CD14-positive monocyte (primary cell): ENCODE data around the gene CCDC13. TPM values are rescaled to one million over a fixed set of nuclear protein-coding genes. Genes with fewer than 3 reads are reported as not detected.

Experiments
- DNase-seq, 3 donors: peaks; one replicate each; pipeline ENCODE4 v3.0.0-alpha.2; 2011 to 2022
- H2AFZ ChIP-seq: 2 replicates; pipeline ENCODE4 v1.6.0; 2012; ENCODE audit warnings: mild to moderate bottlenecking, low read depth, low read length, inconsistent platforms; ENCODE audit not compliant: insufficient read depth, poor library complexity, severe bottlenecking
- H3K27ac ChIP-seq, 2 donors: 1 replicate in 1 of 2; 2 replicates in 1 of 2; pipeline ENCODE4 v1.5.1; 2012 to 2013; ENCODE audit warnings: low read length in 2 of 2, control low read depth in 1 of 2, inconsistent platforms in 1 of 2, low read depth in 1 of 2, mild to moderate bottlenecking in 1 of 2
- H3K27me3 ChIP-seq, 2 donors: one replicate each; pipeline versions ENCODE4 v1.6.0 to v1.6.1; 2011 to 2013; ENCODE audit warnings: low read length in 2 of 2; ENCODE audit not compliant: control insufficient read depth in 2 of 2, insufficient read depth in 2 of 2
- H3K36me3 ChIP-seq, 2 donors: replicated peaks in 1 of 2; 1 replicate in 1 of 2; 2 replicates in 1 of 2; pipeline versions ENCODE4 v1.5.1 to v1.6.1; 2012 to 2013; ENCODE audit warnings: low read length in 2 of 2, control low read depth in 1 of 2, inconsistent platforms in 1 of 2, mild to moderate bottlenecking in 1 of 2; ENCODE audit not compliant: insufficient read depth in 2 of 2, control insufficient read depth in 1 of 2
- H3K4me1 ChIP-seq, 2 donors: 1 replicate in 1 of 2; 2 replicates in 1 of 2; pipeline versions ENCODE4 v1.5.1 to v1.6.1; 2012 to 2013; ENCODE audit warnings: low read length in 2 of 2, control low read depth in 1 of 2, inconsistent platforms in 1 of 2, mild to moderate bottlenecking in 1 of 2, moderate library complexity in 1 of 2; ENCODE audit not compliant: insufficient read depth in 2 of 2, control insufficient read depth in 1 of 2
- H3K4me2 ChIP-seq: replicated peaks from 2 replicates; pipeline ENCODE3; 2012; ENCODE audit warnings: low read length, moderate library complexity, mild to moderate bottlenecking; ENCODE audit not compliant: poor library complexity, severe bottlenecking; ENCODE audit errors: extremely low read depth
- H3K4me3 ChIP-seq, 3 experiments: fragments of 200-600 bp in 1 of 3; sonication (generic) in 1 of 3; replicated peaks in 1 of 3; 1 replicate in 2 of 3; 2 replicates in 1 of 3; pipeline ENCODE4 v1.5.1; 2011 to 2013; ENCODE audit warnings: low read length in 3 of 3, mild to moderate bottlenecking in 3 of 3, control low read depth in 2 of 3, low read depth in 2 of 3, inconsistent platforms in 1 of 3, moderate library complexity in 1 of 3
- H3K79me2 ChIP-seq: 2 replicates; pipeline ENCODE4 v1.6.0; 2012; ENCODE audit warnings: mild to moderate bottlenecking, control low read depth, inconsistent platforms, low read length, moderate library complexity; ENCODE audit not compliant: insufficient read depth
- H3K9ac ChIP-seq: 2 replicates; pipeline ENCODE4 v1.6.0; 2017; ENCODE audit warnings: low read length, mild to moderate bottlenecking; ENCODE audit not compliant: insufficient read depth, poor library complexity, severe bottlenecking
- H3K9me3 ChIP-seq, 2 donors: replicated peaks in 1 of 2; 1 replicate in 1 of 2; 2 replicates in 1 of 2; pipeline versions ENCODE4 v1.5.1 to v1.6.1; 2012 to 2013; ENCODE audit warnings: low read length in 2 of 2, control low read depth in 1 of 2; ENCODE audit not compliant: control insufficient read depth in 1 of 2, insufficient read depth in 1 of 2
- H4K20me1 ChIP-seq: 2 replicates; pipeline ENCODE4 v1.6.0; 2012; ENCODE audit warnings: mild to moderate bottlenecking, low read length, control low read depth, moderate library complexity; ENCODE audit not compliant: insufficient read depth
- H3K27ac Mint-ChIP-seq, 7 donors: one replicate each; pipeline ENCODE4 v1.8.0; 2020; ENCODE audit warnings: mild to moderate bottlenecking in 7 of 7, mixed read lengths in 7 of 7, moderate library complexity in 6 of 7, inconsistent platforms in 2 of 7
- H3K27me3 Mint-ChIP-seq, 3 donors: one replicate each; pipeline ENCODE4 v1.8.0; 2021 to 2022; ENCODE audit warnings: low read depth in 3 of 3, mild to moderate bottlenecking in 3 of 3, mixed read lengths in 3 of 3, moderate library complexity in 3 of 3, inconsistent platforms in 1 of 3
- H3K36me3 Mint-ChIP-seq, 2 donors: one replicate each; pipeline ENCODE4 v1.8.0; 2020; ENCODE audit warnings: mixed read lengths in 2 of 2, inconsistent platforms in 1 of 2, mild to moderate bottlenecking in 1 of 2
- H3K4me1 Mint-ChIP-seq: one replicate; pipeline ENCODE4 v1.8.0; 2020; ENCODE audit warnings: mild to moderate bottlenecking, mixed read lengths
- H3K4me3 Mint-ChIP-seq, 2 donors: one replicate each; pipeline ENCODE4 v1.8.0; 2020; ENCODE audit warnings: mild to moderate bottlenecking in 2 of 2, mixed read lengths in 2 of 2, moderate library complexity in 1 of 2
- H3K9me3 Mint-ChIP-seq, 7 donors: one replicate each; pipeline ENCODE4 v1.8.0; 2020 to 2022; ENCODE audit warnings: mixed read lengths in 7 of 7, mild to moderate bottlenecking in 6 of 7, moderate library complexity in 6 of 7, inconsistent platforms in 2 of 7
- CTCF ChIP-seq: fragments of 200-600 bp; IDR thresholded peaks from one replicate; pipeline ENCODE4 v1.8.0; 2022; ENCODE audit warnings: antibody characterized with exemption, mild to moderate bottlenecking
- WGBS: methylation state at CpG from one replicate; pipeline ENCODE4 v1.1.5; 2013; ENCODE audit warnings: missing lambda C conversion rate; ENCODE audit not compliant: insufficient coverage; 5-methylcytosine and 5-hydroxymethylcytosine counted together
- intact Hi-C, 2 donors: fragments of 100-400 bp; cut with micrococcal nuclease; formaldehyde crosslinking; loops; one replicate each; pipeline versions ENCODE4 v1.15.0 to v1.15.1; 2023
- polyA plus RNA-seq, 3 donors: library from polyadenylated mRNA; depleted of rRNA in 1 of 3; unstranded in 2 of 3; stranded (reverse) in 1 of 3; fragments of 300-500 nt in 2 of 3; fragments of >200 nt in 1 of 3; fragmentation: Illumina TruSeq in 2 of 3; gene quantifications; 1 replicate in 2 of 3; 2 replicates in 1 of 3; pipeline ENCODE4 v1.2.3, GENCODE V29; 2012 to 2021

CCDC13 gene
- polyA plus RNA-seq, 3 donors = 0.97 to 2.4 (median 1.8) TPM

- no peak for TF ChIP-seq CTCF
- WGBS = no CpG with 5 or more reads among the region's 2 CpGs
- no peaks in the 10 kb centered on the region for H3K36me3 Mint-ChIP-seq
Measured at GRCh38 chr3:42815826-42816225, 42.8 kb upstream of the CCDC13 start.

GRCh38 chr3:42814914-42815507 is 42.0 kb upstream of the CCDC13 start:
- H3K4me3 Mint-ChIP-seq = no peak overlapping the region
- H3K4me3 ChIP-seq = no peak overlapping the region
- H3K36me3 ChIP-seq = no peaks in the 10 kb centered on the region
- H3K9me3 ChIP-seq = no peaks in the 10 kb centered on the region
- no peak overlapping the region for H3K9ac ChIP-seq
- intact Hi-C loops = no loop called here
- TF ChIP-seq CTCF = no peak
- no peaks in the 10 kb centered on the region for H4K20me1 ChIP-seq
- no peak overlapping the region for H2AFZ ChIP-seq
- H3K36me3 Mint-ChIP-seq = no peaks in the 10 kb centered on the region
- no peak overlapping the region for H3K27ac Mint-ChIP-seq
- no peaks in the 10 kb centered on the region for H3K79me2 ChIP-seq
- WGBS = 100% methylated on average over 1 of the region's 2 CpGs
- H3K27me3 ChIP-seq = no peaks in the 10 kb centered on the region
- no peak overlapping the region for H3K4me2 ChIP-seq
- H3K9me3 Mint-ChIP-seq = no peaks in the 10 kb centered on the region
- peaks cover 0 to 7% (median 0%) of the 10 kb centered on the region in 3 donors for H3K27me3 Mint-ChIP-seq
- H3K4me1 ChIP-seq = peaks cover 7 to 10% of the 10 kb centered on the region in 2 donors
- peaks cover 10% of the 10 kb centered on the region for H3K4me1 Mint-ChIP-seq
- no peak for DNase-seq
- H3K27ac ChIP-seq = no peak overlapping the region

More at GRCh38 chr3:42815826-42816225, 42.8 kb upstream of the CCDC13 start:
- Histone ChIP-seq H3K36me3 (no peaks in the 10 kb centered on the region), H3K9me3 (no peaks in the 10 kb centered on the region), H4K20me1 (no peaks in the 10 kb centered on the region), H3K4me1 (peaks cover 7 to 10% of the 10 kb centered on the region in 2 donors), H3K79me2 (no peaks in the 10 kb centered on the region), H3K4me3 (no peak overlapping the region), H3K4me2 (no peak overlapping the region), H2AFZ (no peak overlapping the region), H3K27ac (no peak overlapping the region), H3K27me3 (no peaks in the 10 kb centered on the region), H3K9ac (no peak overlapping the region)
- Mint-ChIP-seq H3K27ac (no peak overlapping the region), H3K4me3 (no peak overlapping the region), H3K27me3 (peaks cover 0 to 7% (median 0%) of the 10 kb centered on the region in 3 donors), H3K9me3 (peaks cover 0 to under 1% (median 0%) of the 10 kb centered on the region in 7 donors), H3K4me1 (peaks cover 10% of the 10 kb centered on the region)
- DNase-seq = no peak
- intact Hi-C loops = no loop called here
